ENCODE data around the gene TMIGD1. TPM values are rescaled to one million over a fixed set of nuclear protein-coding genes. Genes with fewer than 3 reads are reported as not detected.
"Not testable (repeated sequence)": the region's sequence is repeated elsewhere in the genome, so short reads cannot be mapped to it uniquely, and the experiment has no call there.

The TMIGD1 gene
- total and polyA plus RNA-seq, 5 donors from 2014 or later = not detected

- Mint-ChIP-seq H3K4me3 (no peak overlapping the region), H3K36me3 (no peaks in the 10 kb centered on the region), H3K4me1 (peaks cover 5 to 8% (median 6%) of the 10 kb centered on the region in 4 donors), H3K27ac (no peak overlapping the region), H3K27me3 (peaks cover 5% of the 10 kb centered on the region), H3K9me3 (no peaks in the 10 kb centered on the region)
- H3K9me3 ChIP-seq (ENCODE audit: control insufficient read depth in 2 of 2, low read length in 2 of 2) = no peaks in the 10 kb centered on the region
- no peak overlapping the region for H3K4me3 ChIP-seq (ENCODE audit: low read depth, low read length)
- no peak for ATAC-seq (ENCODE audit: low read depth in 2 of 2)
- no peaks in the 10 kb centered on the region for H3K36me3 ChIP-seq (ENCODE audit: control insufficient read depth, insufficient read depth, low read length)
- no peaks in the 10 kb centered on the region for H3K27me3 ChIP-seq (ENCODE audit: control insufficient read depth, insufficient read depth, low read length)
- H3K4me1 ChIP-seq (ENCODE audit: control insufficient read depth, insufficient read depth, low read length, poor library complexity, severe bottlenecking) = peaks cover 3% of the 10 kb centered on the region
- DNase-seq = no peak
- H3K27ac ChIP-seq (ENCODE audit: insufficient read depth, low read length, poor library complexity, severe bottlenecking) = no peak overlapping the region
Observed at GRCh38 chr17:30344283-30345088, 10.6 kb upstream of the TMIGD1 start.

DNA sequence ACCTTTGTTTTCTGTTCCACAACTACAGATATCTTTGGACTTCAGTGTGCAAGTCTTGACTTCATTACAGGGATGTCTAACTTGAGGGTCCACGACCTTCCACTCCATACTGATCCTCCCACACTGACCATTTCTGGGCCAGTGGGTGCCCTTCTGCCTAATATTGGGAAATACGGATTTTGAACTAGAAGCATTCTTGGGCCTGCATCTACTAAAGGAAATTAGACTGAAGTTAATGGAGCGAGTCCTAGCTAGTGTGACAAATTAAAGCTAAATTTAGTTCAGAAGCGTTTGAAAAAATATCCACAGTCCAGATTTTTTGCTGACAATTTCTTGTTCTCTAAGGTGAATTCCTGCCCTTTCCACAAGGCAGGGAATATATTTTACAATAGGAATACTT, 9.9 kb upstream of the TMIGD1 start:
- DNase-seq (no peak), ATAC-seq (ENCODE audit: low read depth in 2 of 2) (no peak)
- no peaks in the 10 kb centered on the region for H3K36me3 Mint-ChIP-seq
- no peak overlapping the region for H3K4me3 Mint-ChIP-seq
- Histone ChIP-seq H3K27ac (ENCODE audit: insufficient read depth, low read length, poor library complexity, severe bottlenecking) (no peak overlapping the region), H3K4me1 (ENCODE audit: control insufficient read depth, insufficient read depth, low read length, poor library complexity, severe bottlenecking) (peaks cover 3% of the 10 kb centered on the region), H3K27me3 (ENCODE audit: control insufficient read depth, insufficient read depth, low read length) (no peaks in the 10 kb centered on the region), H3K4me3 (ENCODE audit: low read depth, low read length) (no peak overlapping the region), H3K36me3 (ENCODE audit: control insufficient read depth, insufficient read depth, low read length) (no peaks in the 10 kb centered on the region), H3K9me3 (ENCODE audit: control insufficient read depth in 2 of 2, low read length in 2 of 2) (no peaks in the 10 kb centered on the region)
- H3K27ac Mint-ChIP-seq = no peak overlapping the region
- peaks cover 5 to 8% (median 6%) of the 10 kb centered on the region in 4 donors for H3K4me1 Mint-ChIP-seq
- H3K9me3 Mint-ChIP-seq = no peaks in the 10 kb centered on the region
- H3K27me3 Mint-ChIP-seq = peaks cover 5% of the 10 kb centered on the region

DNA sequence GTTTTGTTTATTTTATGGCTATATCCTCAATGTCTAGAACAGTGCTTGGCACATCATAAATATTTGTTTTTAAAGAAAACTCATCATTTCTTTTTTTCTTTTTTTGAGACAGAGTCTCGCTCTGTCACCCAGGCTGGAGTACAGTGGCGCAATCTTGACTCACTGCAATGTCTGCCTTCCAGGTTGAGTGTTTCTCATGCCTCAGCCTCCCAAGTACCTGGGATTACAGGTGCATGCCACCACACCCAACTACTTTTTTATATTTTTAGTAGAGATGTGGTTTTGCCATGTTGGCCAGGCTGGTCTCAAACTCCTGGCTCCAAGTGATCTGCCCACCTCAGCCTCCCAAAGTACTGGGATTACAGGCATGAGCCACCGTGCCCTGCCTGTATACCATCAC, 9.4 kb upstream of the TMIGD1 start:
- not testable (repeated sequence) for ATAC-seq (ENCODE audit: low read depth in 2 of 2); H3K4me3 Mint-ChIP-seq; H3K36me3 ChIP-seq (ENCODE audit: control insufficient read depth, insufficient read depth, low read length); H3K4me1 ChIP-seq (ENCODE audit: control insufficient read depth, insufficient read depth, low read length, poor library complexity, severe bottlenecking); H3K27ac Mint-ChIP-seq; H3K27me3 ChIP-seq (ENCODE audit: control insufficient read depth, insufficient read depth, low read length); H3K9me3 ChIP-seq (ENCODE audit: control insufficient read depth in 2 of 2, low read length in 2 of 2); H3K27ac ChIP-seq (ENCODE audit: insufficient read depth, low read length, poor library complexity, severe bottlenecking); H3K4me1 Mint-ChIP-seq; DNase-seq; H3K9me3 Mint-ChIP-seq; H3K36me3 Mint-ChIP-seq; H3K4me3 ChIP-seq (ENCODE audit: low read depth, low read length); H3K27me3 Mint-ChIP-seq

- H3K9me3 Mint-ChIP-seq = no peaks in the 10 kb centered on the region
- no peak overlapping the region for H3K27ac Mint-ChIP-seq
Observed at GRCh38 chr17:30341703-30342249, 7.9 kb upstream of the TMIGD1 start.

DNA sequence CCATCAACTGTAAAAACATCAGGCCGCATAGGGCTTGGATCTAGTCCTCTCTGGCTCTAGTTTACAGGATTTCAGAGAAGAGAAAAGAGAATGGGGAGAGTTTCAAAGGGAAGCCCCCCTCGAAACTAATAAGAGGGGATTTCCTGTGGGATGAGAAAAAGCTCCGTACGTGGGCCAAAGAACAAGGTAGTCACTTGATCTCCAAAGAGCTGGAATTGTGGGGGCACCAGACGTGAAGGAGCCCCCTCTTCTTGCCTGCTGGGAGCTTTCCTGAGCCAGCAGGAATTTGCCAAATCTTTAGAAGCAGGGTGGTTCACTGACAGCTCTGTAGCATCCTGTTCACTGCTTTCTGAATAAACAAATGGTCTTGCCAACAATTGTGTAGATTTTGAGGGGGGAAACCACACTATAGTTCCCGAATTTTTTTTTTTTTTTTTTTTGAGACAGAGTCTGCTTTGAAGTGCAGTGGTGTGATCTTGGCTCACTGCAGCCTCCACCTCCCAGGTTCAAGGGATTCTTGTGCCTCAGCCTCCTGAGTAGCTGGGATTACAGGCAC, 7.0 kb upstream of the TMIGD1 start:
- Histone ChIP-seq H3K4me3 (ENCODE audit: low read depth, low read length) (no peak overlapping the region), H3K27ac (ENCODE audit: insufficient read depth, low read length, poor library complexity, severe bottlenecking) (no peak overlapping the region), H3K27me3 (ENCODE audit: control insufficient read depth, insufficient read depth, low read length) (no peaks in the 10 kb centered on the region), H3K9me3 (ENCODE audit: control insufficient read depth in 2 of 2, low read length in 2 of 2) (no peaks in the 10 kb centered on the region), H3K4me1 (ENCODE audit: control insufficient read depth, insufficient read depth, low read length, poor library complexity, severe bottlenecking) (peaks cover 3% of the 10 kb centered on the region), H3K36me3 (ENCODE audit: control insufficient read depth, insufficient read depth, low read length) (no peaks in the 10 kb centered on the region)
- Mint-ChIP-seq H3K27me3 (no peaks in the 10 kb centered on the region), H3K27ac (peak overlapping the region in 1 of 3 donors; percentile 8), H3K4me1 (peaks cover 8 to 16% (median 9%) of the 10 kb centered on the region in 4 donors), H3K4me3 (no peak overlapping the region), H3K36me3 (no peaks in the 10 kb centered on the region), H3K9me3 (peaks cover 0 to 3% (median 0%) of the 10 kb centered on the region in 7 donors)
- no peak for DNase-seq
- no peak for ATAC-seq (ENCODE audit: low read depth in 2 of 2)

More at GRCh38 chr17:30341703-30342249, 7.9 kb upstream of the TMIGD1 start:
- no peak overlapping the region for H3K27ac ChIP-seq (ENCODE audit: insufficient read depth, low read length, poor library complexity, severe bottlenecking)
- H3K4me1 Mint-ChIP-seq = peaks cover 5 to 9% (median 6%) of the 10 kb centered on the region in 4 donors
- H3K4me3 Mint-ChIP-seq = no peak overlapping the region
- H3K4me3 ChIP-seq (ENCODE audit: low read depth, low read length) = no peak overlapping the region
- H3K4me1 ChIP-seq (ENCODE audit: control insufficient read depth, insufficient read depth, low read length, poor library complexity, severe bottlenecking) = peaks cover 3% of the 10 kb centered on the region
- no peaks in the 10 kb centered on the region for H3K36me3 ChIP-seq (ENCODE audit: control insufficient read depth, insufficient read depth, low read length)
- no peak for DNase-seq
- H3K27me3 ChIP-seq (ENCODE audit: control insufficient read depth, insufficient read depth, low read length) = no peaks in the 10 kb centered on the region
- no peaks in the 10 kb centered on the region for H3K27me3 Mint-ChIP-seq
- no peak for ATAC-seq (ENCODE audit: low read depth in 2 of 2)
- no peaks in the 10 kb centered on the region for H3K9me3 ChIP-seq (ENCODE audit: control insufficient read depth in 2 of 2, low read length in 2 of 2)
- H3K36me3 Mint-ChIP-seq = no peaks in the 10 kb centered on the region

- ATAC-seq (ENCODE audit: low read depth in 2 of 2) (no peak), DNase-seq (no peak)
- Histone ChIP-seq H3K4me1 (ENCODE audit: control insufficient read depth, insufficient read depth, low read length, poor library complexity, severe bottlenecking) (peaks cover 3% of the 10 kb centered on the region), H3K4me3 (ENCODE audit: low read depth, low read length) (no peak overlapping the region), H3K27ac (ENCODE audit: insufficient read depth, low read length, poor library complexity, severe bottlenecking) (no peak overlapping the region), H3K36me3 (ENCODE audit: control insufficient read depth, insufficient read depth, low read length) (no peaks in the 10 kb centered on the region), H3K27me3 (ENCODE audit: control insufficient read depth, insufficient read depth, low read length) (no peaks in the 10 kb centered on the region), H3K9me3 (ENCODE audit: control insufficient read depth in 2 of 2, low read length in 2 of 2) (no peaks in the 10 kb centered on the region)
- no peaks in the 10 kb centered on the region for H3K27me3 Mint-ChIP-seq
- H3K4me3 Mint-ChIP-seq = no peak overlapping the region
- H3K4me1 Mint-ChIP-seq = peaks cover 8 to 16% (median 10%) of the 10 kb centered on the region in 4 donors
- peaks cover 0 to 3% (median 0%) of the 10 kb centered on the region in 7 donors for H3K9me3 Mint-ChIP-seq
- H3K36me3 Mint-ChIP-seq = no peaks in the 10 kb centered on the region
- no peak overlapping the region for H3K27ac Mint-ChIP-seq
Observed at GRCh38 chr17:30339086-30339485, 5.2 kb upstream of the TMIGD1 start.

GRCh38 chr17:30337393-30337999, 3.6 kb upstream of the TMIGD1 start:
- H3K9me3 Mint-ChIP-seq = peaks cover 0 to 3% (median 0%) of the 10 kb centered on the region in 7 donors
- Histone ChIP-seq H3K4me3 (ENCODE audit: low read depth, low read length) (no peak overlapping the region), H3K4me1 (ENCODE audit: control insufficient read depth, insufficient read depth, low read length, poor library complexity, severe bottlenecking) (peaks cover 8% of the 10 kb centered on the region), H3K36me3 (ENCODE audit: control insufficient read depth, insufficient read depth, low read length) (no peaks in the 10 kb centered on the region), H3K27me3 (ENCODE audit: control insufficient read depth, insufficient read depth, low read length) (no peaks in the 10 kb centered on the region), H3K9me3 (ENCODE audit: control insufficient read depth in 2 of 2, low read length in 2 of 2) (no peaks in the 10 kb centered on the region), H3K27ac (ENCODE audit: insufficient read depth, low read length, poor library complexity, severe bottlenecking) (no peak overlapping the region)
- H3K27me3 Mint-ChIP-seq = no peaks in the 10 kb centered on the region
- no peak overlapping the region for H3K27ac Mint-ChIP-seq
- ATAC-seq (ENCODE audit: low read depth in 2 of 2) = no peak
- H3K36me3 Mint-ChIP-seq = no peaks in the 10 kb centered on the region
- H3K4me3 Mint-ChIP-seq = no peak overlapping the region
- no peak for DNase-seq
- H3K4me1 Mint-ChIP-seq = peaks cover 13 to 21% (median 19%) of the 10 kb centered on the region in 4 donors
